GM18909 (cell line): ENCODE measurements around the gene POU2F2.

Experiments
- ATAC-seq: cut with Tn5 transposase; IDR thresholded peaks from one replicate; pipeline ENCODE4 v1.9.1; 2021; ENCODE audit warnings: mild to moderate bottlenecking; ENCODE audit not compliant: unreplicated experiment, poor library complexity

The POU2F2 gene

GRCh38 chr19:42132030-42132628 is at the start of gene POU2F2:
POU2F2 (minus strand) TSS chr19:42132446; CDS start chr19:42132411, 35 bp downstream.
- ATAC-seq = peak; percentile 35

GRCh38 chr19:42178791-42179674 is 46.8 kb upstream of the POU2F2 start:
- no peak for ATAC-seq

DNA sequence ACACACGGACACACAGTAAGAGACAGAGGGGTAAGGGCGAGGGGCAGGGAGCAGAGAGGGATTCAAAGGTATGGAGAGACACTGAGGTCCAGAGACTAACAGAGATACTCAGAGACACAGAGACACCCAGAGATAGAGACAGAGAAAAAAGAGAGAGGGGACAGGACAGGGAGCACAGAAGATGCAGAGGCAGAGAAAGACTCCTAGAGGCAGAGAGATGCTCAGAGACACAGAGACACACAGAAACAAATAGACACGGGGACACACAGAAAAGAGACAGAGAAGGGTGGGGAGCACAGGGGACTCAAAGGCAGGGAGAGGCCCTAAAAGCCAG is 45.4 kb upstream of the POU2F2 start:
- ATAC-seq = no peak

- no peak for ATAC-seq
Measured at GRCh38 chr19:42176990-42177685, 44.9 kb upstream of the POU2F2 start.

DNA sequence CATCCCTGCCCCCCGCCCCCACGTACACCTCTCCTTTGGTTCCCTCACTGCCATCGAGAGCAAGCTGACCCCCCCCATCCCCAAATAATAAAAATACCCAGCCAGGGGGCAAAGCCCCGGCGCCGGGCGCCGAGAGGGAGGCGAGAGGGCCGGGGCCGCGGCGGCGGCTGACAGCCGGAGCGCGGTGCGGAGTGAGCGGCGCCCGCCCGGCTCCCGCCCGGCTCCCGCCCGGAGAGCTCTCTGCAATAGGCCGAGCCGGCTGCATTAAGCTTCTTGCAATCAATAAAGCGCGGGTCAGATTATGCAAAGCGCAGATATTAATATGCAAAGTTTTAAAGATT is 44.4 kb upstream of the POU2F2 start:
- ATAC-seq = no peak

DNA sequence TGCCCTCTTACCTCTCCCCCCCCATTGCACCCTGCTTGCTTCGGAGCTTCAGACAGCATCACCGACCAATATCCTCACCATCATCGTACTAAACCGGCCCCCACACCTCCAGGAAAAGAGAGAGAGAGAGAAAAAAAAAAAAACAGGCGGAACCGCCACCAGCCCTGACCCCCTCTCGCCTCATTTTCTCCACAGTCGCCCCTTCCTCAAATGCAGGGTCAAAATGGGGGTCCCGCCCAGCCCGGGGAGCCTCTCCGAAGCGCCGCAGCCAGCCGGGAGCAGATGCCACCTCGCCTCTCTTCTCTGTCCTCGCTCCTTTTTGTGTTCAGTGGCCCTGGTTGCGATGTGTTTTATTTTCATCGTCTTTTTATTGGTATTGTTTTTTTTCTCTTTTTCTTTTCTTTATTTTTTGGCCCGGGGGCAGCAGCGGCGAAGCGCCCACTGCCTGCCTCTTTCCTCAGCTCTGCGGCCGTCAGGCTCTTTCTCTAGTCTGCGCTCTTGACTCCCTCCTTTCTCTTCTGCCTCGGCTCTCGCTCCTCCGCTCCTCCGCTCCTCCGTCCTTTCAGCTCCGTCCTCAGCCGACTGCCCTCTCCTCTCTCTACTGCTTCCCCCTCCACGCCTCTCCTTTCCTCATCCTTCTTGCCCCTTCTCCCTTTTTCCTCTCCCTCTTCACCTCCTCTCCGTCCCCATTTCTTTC is 43.9 kb upstream of the POU2F2 start:
- no peak for ATAC-seq

- no peak for ATAC-seq
Measured at GRCh38 chr19:42174958-42175734, 42.9 kb upstream of the POU2F2 start.

DNA sequence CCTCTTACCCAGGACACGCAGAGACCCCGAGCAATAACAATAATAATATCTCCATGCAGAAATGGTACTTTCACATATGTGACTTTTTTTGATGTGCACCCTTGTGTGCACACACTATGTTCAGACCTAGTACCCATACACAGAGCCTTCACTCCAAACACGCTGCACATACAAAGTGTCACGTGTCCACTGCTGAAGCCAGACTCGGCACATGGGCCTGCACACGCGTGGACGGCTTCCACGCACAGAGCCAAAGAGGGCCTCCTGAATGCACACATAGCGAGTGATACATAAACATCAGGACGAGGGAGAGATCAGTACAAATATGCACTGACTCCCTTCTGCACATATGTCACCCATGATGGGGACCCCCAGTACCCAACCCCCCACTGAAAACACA is 41.9 kb upstream of the POU2F2 start:
- no peak for ATAC-seq

GRCh38 chr19:42173695-42174094 is 41.4 kb upstream of the POU2F2 start:
- no peak for ATAC-seq

DNA sequence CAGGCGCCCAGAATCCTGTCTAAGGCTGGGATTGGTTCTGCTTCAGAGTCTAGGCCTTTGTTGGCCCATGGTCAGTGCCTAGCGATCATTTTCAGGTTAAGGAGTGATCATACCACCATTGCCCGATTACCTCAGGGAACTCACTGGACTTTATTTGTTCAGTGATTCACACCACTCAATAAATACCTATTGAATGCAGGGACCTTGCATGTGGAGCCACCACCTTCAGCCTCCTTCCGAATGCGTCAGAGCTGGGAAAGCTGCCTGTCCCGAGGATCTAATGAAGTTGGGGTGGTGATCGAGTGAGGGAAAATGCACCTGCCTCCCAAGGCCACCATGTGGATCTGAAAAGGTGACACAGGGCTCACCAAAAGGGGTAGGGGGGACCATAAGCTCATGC is 40.0 kb upstream of the POU2F2 start:
- ATAC-seq = no peak

- no peak for ATAC-seq
Measured at GRCh38 chr19:42170715-42171114, 38.5 kb upstream of the POU2F2 start.

DNA sequence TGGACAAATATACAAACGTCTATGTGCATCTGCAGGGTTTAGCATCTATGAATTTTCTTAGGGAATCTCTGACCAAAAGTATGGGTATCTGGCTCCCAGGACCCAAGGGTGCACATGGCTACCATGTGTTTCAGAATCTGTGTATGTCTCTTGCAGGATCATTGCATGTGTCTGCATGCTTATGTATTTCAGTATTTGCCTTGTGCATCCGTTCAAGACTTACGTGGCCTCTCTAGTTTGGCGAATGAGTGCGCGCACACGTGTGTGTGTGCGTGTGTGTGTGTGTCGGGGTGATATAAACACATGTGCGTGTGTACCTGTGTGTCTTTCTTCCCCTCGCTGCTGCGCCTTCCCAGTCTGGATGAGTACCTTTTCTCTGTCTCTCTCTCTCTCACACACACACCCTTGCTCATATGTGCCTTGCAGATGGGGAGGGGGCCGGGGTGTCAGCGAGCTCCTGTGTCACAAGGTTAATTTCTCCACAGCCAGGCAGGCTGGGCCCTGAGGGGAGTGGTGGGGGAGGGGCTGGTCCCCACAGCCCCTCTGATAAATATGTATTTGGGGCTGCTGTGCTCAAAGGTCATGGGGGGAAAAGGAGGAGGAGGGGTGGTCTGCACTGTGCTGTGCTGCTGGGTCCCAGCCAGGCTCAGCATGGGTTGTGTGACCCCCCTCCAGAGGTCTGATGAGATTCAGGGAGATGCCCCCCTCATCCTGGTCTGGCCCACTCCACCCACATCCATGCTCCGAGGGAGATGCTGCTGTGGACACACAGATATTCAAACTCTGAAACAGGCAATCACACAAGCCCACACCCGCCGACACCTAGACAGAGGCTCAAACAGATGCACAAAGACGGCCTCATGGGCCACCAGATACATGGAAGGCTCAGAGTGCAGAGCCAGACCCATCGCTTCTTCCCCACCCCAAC is 37.5 kb upstream of the POU2F2 start:
- no peak for ATAC-seq

- ATAC-seq = no peak
Measured at GRCh38 chr19:42168206-42168605, 36.0 kb upstream of the POU2F2 start.

GRCh38 chr19:42166316-42166715 is 34.1 kb upstream of the POU2F2 start:
- no peak for ATAC-seq

DNA sequence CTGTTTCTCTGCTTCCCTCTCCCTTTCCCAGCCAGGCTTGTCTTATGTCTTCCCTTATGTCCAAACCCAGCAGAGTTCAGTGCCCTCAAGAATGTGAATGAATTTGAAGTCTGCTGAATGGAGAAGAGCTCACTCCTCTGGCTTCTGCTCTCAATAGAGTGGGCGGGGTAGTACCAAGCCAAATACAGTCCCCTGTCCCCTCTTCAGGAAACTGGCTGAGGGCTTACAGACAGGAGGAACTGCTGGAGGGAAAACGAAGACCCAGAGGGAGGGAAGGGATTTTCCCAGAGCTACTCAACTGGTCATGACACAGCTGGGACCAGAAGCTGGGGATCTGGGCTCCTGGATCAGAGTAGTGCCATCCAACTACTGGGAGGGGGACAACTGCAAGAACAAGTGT is 32.9 kb upstream of the POU2F2 start:
- ATAC-seq = no peak

DNA sequence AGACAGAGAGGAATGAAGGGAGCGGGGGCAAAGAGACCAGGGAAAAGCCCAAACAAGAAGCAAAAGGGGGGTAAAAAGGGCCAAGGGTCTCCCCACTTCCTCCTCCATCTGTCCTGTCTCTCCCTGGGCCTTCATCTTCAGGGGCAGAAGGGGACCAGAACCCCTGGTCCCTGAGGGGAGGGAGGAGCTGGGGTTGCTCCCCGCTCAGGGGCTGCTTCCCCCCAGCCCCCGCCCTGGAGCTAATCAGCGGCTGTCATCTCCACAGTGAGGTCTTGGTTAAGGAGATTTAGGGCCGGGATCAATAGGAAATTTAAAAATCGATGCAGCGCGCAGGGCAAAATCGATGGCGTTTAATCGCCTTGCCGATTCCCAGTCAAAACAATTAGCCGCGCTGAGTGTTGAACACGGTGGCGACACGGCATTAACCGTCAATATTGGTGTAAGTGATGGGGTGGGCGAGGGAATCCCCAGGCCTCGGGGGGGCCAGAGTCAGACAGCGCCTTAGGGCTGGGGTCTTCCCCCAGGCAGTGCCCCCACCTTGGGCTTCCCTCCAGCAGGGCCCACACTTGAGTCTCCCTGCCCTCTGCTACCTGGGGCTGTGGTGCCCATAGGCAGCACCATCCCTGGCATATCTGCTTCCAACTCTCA is 29.5 kb upstream of the POU2F2 start:
- no peak for ATAC-seq

DNA sequence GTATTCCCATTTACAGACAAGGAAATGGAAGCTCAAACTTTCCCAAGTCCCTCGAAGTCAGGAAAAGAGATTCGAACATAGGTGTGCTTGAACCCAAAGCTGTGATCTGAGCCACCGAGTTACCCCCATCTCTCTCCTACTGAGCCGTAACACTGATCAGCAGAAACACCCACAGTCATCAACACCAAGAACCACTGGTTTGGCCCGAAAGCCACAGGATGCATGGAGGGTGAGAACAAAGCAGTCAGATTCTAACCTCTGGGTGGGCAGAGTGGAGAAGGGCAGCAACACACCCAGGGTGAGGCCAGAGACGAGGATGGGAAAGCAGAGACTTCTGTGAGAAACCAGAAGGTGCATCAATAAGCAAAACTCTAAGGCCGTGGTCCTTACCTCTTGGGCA is 27.7 kb upstream of the POU2F2 start:
- no peak for ATAC-seq

GRCh38 chr19:42158926-42159325 is 26.7 kb upstream of the POU2F2 start:
- no peak for ATAC-seq

DNA sequence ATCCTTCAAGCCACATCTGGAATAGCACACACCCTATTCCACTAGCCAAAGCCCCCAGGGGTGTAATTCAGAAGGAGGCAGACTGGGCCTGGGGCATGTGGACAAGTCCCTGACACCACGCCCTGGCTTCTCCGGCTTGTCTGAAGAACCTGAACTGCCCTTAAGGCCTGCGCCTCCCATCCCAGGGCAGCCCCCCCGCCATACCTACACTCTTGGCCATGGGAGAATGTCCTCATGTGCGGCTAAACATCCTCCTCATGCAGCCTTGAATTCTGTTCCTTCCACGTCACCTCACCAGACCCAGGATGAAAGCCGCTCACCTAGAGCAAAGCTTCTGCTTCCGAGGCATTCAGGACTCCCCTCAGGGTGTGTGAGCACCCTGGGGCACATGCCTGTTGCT is 24.3 kb upstream of the POU2F2 start:
- no peak for ATAC-seq
